HG02571 (cell line): ENCODE measurements around the gene GALNTL6.
"Not testable (repeated sequence)": the region's sequence is repeated elsewhere in the genome, so short reads cannot be mapped to it uniquely, and the experiment has no call there.

Experiments
- ATAC-seq: cut with Tn5 transposase; IDR thresholded peaks from one replicate; pipeline ENCODE4 v1.9.1; 2021; ENCODE audit warnings: mild to moderate bottlenecking, moderate library complexity; ENCODE audit not compliant: unreplicated experiment

GALNTL6 gene

DNA sequence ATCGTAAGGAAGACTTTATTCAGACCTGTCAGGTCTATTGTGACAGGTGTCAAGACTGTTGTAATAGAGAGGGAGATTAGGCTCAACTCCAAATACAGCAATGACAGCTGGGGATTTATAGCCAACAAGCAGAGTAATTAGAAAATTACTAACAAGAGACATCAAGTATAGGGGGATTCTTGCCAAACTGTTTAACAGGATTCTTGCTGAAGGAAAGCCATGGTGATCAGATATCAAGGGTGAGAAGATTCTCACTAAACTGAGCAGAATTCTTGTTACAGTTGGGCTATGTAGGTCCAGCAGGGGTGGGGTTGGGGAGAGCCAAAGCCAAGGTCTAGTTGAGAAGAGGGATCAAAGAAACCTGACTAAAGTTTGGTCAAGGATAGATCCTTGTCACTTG lies 894.4 kb downstream of the GALNTL6 start:
- no peak for ATAC-seq

GRCh38 chr4:172708184-172708583 lies 895.0 kb downstream of the GALNTL6 start:
- ATAC-seq = no peak

DNA sequence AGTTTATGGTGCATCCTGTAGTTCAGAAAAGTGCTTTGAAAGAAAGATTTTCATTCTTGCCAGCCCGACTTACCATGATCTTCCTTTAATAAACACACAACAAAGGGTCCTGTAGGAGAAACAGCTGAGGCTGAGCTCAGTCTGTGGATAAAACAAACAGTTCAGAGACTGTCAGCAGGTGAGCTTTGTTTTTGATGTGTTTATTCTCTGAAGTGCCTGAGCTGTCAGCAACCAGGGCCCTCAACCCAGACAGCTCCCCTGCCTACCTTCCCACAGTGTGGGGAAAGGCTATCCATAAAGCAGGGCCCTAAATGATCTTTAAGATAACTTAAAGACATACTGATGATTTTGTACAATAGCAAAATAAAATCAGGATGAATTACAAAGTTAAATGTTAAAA lies 896.2 kb downstream of the GALNTL6 start:
- no peak for ATAC-seq

DNA sequence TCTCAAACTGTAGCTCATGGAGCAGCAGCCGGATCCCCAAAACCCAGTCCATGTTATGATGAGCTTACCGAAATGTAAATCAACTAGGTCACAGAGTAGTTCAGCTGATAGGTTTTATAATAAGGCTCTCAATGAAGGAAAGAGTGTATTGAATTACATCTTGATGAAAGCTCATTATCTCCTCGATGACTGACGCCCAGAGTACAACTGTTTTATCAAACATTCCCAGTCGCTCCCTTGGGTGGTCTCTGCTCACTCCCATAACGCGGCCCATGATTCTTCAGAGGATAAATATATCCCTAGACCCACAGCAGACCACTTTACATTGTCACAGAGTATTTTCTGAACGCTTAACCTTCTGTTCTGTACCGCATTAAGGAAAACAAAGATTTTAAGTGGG lies 903.1 kb downstream of the GALNTL6 start:
- ATAC-seq = no peak

DNA sequence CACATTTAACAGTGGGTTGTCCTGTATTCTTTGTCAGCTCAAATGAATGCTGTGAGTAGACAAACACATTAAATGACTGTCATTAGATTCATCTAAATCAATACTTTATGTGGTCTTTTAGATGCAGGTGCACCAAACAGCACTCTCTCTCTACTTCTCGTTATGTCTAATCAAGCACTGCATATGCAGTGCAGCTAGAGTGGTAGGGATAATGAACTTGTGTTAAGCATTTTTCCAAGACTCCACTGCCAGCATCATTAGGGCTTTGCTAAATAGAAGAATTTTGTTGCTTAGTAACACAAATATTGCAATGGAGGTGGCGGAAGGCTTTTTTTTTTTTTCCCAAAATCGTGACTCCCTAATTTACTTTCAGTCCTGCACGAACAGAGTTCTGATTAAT lies 908.5 kb downstream of the GALNTL6 start:
- no peak for ATAC-seq

DNA sequence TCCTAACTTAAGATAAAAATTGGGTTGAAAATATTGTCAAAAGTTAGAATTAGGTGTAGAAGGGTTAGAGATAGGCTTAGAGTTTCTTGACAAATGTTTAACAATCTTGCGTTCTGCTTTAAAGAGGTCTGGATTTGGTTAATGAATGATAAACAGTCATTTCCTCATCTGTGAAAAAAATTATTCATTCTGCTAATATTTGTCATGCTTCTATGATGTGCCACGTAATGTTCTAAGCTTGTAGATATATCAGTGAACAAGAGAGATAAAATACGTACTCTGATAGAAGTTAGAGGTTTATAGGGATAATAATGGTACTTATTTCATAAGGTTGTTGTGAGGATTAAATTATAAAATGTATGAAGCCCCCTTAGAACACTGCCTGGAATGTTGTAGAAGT lies 912.4 kb downstream of the GALNTL6 start:
- no peak for ATAC-seq

DNA sequence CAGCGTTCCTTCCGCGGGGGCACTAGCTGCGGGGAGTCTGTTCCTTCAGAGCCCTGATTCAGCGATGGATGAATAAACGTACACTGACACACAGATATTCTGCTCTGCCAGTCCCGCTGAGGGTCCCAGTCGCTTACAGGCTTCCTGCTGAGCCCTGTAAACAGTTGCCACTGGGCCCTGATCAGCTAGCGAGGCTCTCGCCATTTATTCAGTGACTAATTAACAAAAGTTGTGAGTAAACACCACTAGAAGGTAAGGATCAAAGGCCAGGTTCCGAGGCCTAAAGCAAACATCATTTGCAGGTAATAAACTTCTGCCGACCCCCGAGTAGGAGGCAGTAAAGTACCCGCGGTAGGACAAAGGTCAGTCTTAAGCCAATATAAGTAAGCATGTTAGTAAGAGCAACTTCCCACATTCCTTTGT lies 912.8 kb downstream of the GALNTL6 start:
- no peak for ATAC-seq

GRCh38 chr4:172727631-172728030 lies 914.4 kb downstream of the GALNTL6 start:
- no peak for ATAC-seq

GRCh38 chr4:172733645-172734044 lies 920.4 kb downstream of the GALNTL6 start:
- ATAC-seq = not testable (repeated sequence)

DNA sequence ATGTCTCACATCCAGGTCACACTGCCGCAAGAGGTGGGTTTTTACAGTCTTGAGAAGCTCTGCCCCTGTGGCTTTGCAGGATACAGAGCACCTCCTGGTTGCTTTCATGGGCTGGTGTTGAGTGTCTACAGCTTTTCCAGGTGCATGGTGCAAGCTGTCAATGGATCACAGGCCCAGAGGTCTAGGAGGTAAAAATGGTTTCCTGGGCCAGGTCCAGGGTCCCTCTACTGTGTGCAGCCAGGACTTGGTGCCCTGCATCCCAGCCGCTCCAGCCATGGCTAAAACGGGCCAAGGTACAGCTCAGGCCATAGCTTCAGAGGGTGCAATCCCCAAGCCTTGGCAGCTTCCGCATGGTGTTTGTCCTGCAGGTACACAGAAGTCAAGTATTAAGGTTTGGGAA lies 921.4 kb downstream of the GALNTL6 start:
- ATAC-seq = no peak

DNA sequence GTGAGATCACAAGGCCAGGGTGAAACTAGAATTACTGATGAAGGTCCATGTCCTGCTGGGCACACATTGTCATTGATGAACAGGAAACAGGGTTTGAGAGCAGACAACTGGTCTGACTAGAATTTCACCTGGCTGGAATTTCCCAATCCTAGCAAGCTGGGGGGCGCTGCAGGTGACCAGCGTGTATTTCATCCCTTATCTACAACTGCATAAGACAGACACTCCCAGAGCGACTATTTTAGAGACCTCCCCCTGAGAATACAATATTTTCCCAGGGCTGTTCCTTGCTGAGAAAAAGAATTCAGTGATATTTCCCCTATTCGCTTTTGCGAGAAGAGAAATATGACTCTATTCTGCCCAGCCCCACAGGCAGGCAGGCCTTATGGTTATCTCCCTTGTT lies 922.8 kb downstream of the GALNTL6 start:
- ATAC-seq = no peak

DNA sequence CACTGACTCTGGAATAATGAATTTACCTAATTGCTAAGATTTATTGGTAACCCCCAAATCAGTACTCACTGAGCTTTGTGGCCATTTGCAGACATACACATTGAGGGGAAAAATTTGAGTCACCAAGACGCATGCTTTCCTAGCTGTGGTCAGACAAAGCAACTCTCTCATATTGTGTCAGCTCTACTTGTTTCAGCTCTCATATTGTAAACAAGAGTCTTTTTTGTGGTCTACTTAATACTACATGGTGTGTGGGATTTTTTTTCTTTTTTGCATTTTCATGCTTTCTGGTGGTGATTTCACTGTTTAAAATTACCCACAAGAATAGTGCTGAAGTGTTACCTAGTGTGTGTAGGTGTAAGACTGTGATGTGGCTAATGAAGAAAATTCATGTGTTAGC lies 927.2 kb downstream of the GALNTL6 start:
- ATAC-seq = peak; percentile 96

- ATAC-seq = peak; percentile 99
Observed at GRCh38 chr4:172750910-172751309, 937.7 kb downstream of the GALNTL6 start.

DNA sequence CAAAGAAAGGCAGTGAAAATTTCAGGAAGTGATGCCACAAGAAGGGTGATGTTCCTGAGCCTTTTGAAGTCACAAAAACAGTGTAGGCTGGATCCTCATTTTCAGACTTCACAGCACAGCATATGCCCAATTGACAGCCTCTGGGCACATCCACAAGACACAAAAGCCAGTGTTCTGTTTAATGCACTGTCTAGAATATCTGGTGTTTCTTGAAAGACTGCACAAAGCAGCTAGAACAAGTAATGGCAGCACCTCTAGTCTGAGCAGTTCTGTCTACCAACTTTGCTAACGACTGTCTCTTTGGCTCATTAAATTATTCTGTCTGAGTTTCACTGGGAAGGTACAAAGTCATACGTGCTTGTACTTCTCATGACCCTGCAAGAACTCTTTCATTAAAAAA lies 938.3 kb downstream of the GALNTL6 start:
- peak; percentile 7 for ATAC-seq

- no peak for ATAC-seq
Observed at GRCh38 chr4:172758586-172759340, 945.6 kb downstream of the GALNTL6 start.

DNA sequence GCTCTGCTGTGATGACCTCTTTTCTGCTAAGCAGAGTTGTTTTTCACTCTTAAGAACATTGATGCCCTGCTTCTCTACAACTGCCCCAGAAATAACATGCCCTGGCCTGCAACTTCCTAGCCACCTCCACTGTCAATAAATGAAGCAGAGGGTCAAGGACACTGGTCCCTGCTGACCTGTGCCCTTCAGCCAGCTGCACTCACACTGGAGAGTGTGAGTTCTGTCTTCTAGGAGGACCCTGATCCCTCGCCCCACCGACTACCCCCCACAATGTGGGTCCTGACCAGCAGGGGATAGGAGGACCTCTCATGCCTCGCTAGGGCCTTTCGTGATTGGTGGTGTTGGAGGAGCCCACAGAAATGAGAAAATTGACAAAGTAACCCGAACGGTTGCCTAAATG lies 947.3 kb downstream of the GALNTL6 start:
- no peak for ATAC-seq

DNA sequence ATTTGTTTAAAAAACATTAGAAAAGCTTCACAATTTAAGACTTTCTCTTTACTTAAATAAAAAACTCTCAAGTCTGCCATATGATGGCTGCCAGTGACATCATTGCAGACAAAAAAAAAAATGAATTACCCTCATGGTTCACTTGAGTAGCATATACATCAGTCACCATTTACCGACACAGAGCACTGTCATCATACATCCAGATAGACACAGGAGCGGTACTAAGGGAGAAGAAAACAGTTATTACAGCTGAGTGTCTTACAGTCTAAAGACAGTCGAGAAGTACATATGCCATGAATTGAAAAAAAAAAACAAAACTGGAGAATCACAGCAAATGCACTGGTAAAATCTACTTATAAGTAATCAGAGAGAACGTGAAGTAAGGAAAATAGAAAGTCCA lies 949.7 kb downstream of the GALNTL6 start:
- ATAC-seq = no peak

DNA sequence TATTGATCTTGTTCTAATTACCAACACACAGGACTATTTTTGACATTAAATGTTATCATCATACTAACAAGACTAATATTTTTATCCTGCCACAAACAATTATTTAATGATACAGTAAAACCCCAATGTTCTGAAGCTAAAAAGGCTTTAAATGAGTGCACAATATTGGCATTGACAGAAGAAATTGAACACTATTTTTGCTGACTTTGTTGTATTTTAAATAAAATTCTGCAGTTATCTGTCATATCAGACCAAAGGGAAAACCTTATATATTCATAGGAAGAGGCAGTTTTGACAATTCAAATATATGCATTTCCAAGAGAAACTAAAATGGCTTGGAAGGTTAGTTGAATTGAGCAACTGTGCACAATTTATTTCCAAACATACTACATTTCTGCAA lies 957.6 kb downstream of the GALNTL6 start:
- no peak for ATAC-seq

GRCh38 chr4:172772781-172773180 lies 959.6 kb downstream of the GALNTL6 start:
- no peak for ATAC-seq

- no peak for ATAC-seq
Observed at GRCh38 chr4:172776203-172776861, 963.1 kb downstream of the GALNTL6 start.

DNA sequence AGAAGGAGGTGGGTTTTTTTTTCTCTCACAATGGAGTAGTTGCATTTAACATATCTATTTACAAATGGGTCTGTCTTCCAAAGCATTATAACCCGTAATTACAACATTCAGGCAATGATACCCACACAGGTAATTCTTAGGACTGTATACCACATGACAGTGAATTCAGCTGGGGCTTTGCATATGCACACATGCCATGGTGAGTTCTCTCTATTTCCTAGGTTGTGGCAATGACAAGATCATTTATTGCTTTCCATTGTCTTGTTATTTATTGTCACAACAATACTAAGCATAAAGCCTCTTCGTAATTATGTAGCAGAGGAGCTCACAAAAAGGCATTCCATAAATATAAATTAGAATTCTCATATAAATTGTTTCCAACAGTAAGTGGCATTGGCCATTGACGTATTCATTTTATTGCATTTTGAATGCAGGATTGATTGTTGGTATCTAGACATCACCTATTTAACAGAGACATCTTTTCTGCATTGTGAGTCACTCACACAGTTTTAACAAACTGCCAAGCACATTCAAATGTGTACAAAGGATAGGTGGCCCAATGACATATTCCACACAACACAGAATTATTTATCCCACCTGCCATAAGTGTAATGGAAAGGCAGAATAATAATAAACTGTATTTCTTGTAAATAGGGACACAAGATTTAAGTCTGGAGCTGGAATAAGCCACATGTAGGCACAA lies 964.7 kb downstream of the GALNTL6 start:
- ATAC-seq = no peak

- no peak for ATAC-seq
Observed at GRCh38 chr4:172778583-172778982, 965.4 kb downstream of the GALNTL6 start.
